Esophagus mucosa (tissue), 1 donor: Measurements from ENCODE around the gene HES7. TPM values are rescaled to one million over a fixed set of nuclear protein-coding genes. Genes with fewer than 3 reads are reported as not detected.
"Not testable (repeated sequence)": the region's sequence is repeated elsewhere in the genome, so short reads cannot be mapped to it uniquely, and the experiment has no call there.

Experiments used
- ATAC-seq: fragments of 200-7000 bp; cut with Tn5 transposase; one replicate; pipeline ENCODE4 v1.9.1; 2020
- total RNA-seq: library from RNA; stranded (reverse); gene quantifications from one replicate; pipeline ENCODE4 v1.2.4, GENCODE V29; 2023
- donor health status: DM: yes; HTN: yes; CAD: no.

HES7 gene
- total RNA-seq, 1 donor from 2014 or later = 0.40 TPM

DNA sequence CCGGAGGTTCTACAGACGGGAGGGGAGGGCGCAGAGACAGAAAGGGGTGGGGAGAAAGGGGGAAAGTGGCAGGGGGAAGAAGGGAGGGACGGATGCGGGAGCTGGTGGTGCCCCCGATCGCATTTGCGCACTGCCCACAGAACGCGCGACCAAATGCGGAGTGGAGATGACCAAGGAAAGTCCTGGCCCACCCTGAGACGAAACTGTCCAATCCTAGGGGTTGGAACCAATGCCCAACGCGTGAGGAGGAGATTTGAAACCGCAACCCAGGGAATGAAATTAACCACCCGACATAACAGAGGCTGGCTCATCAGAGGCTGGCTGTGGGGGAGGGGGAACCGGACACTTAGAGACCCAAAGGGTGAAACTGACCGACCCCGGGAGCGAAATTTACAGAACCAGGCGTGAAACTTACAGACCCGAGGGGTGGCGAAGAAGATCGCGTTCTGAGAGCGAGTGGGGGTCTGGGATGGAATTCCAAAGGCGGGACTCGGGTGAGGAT lies 1.4 kb downstream of the HES7 start:
- ATAC-seq = no peak

- ATAC-seq = no peak
Observed at GRCh38 chr17:8121681-8122421, 2.1 kb downstream of the HES7 start.

DNA sequence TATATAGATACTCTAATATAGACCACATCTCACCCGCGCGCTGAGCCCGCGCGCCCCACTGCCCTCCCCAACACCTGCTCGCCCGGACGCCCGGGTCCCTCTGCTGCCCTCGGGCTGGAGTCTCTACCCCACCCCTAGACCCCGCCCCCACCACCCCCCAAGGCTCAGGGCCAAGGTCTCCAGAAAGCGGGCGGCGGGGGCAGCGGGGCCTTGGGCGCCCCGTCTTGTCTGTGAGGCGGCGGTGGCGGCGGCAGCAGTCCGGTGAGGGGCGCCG lies 2.6 kb downstream of the HES7 start:
- ATAC-seq = no peak

DNA sequence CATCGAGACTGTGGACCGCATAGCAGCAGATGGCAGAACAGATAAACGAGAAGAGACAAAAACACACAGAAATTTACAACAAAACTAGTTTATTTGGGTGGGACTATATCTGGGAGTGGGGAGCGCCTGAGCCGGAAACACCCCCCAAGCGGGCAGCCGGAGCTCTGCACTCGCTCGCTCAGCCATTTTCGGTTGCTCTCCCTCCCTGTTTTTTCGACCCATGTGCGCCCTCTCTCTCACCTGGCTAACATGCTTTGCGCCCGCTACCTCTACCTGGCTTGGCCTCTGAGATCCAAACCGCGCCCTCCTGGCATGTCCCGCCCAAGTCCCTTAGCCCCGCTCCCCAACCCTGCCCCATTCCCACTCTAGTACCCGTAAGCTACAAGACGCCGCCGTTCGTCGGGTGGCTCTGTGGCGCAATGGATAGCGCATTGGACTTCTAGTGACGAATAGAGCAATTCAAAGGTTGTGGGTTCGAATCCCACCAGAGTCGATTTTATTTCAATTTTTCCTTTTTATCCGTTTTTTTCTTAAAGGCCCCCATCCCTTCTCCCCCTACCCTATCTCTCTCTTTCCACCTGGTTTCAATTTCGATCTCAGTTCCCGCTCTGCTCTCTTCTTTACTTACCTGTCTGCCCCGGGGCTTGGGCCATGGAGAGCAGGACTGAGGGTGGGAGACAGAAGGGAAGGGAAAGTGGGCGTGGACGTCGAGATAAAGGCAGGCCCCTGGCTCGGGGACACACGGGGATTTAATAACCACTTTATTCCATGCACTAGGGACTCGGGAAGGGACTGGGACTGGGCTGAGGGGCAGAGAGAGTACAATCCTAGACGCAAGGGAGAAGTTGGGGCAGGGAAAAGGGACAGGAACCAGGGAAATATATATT lies 3.1 kb downstream of the HES7 start:
- peak; percentile 45 for ATAC-seq

GRCh38 chr17:8119581-8120519 lies 4.1 kb downstream of the HES7 start:
- ATAC-seq = peak; percentile 58

- ATAC-seq = peak; percentile 68
Observed at GRCh38 chr17:8118769-8119580, 4.9 kb downstream of the HES7 start.

- peak; percentile 67 for ATAC-seq
Observed at GRCh38 chr17:8117980-8118768, 5.7 kb downstream of the HES7 start, which contains the start of gene ALOXE3. ALOXE3 (minus strand) TSS chr17:8118514; CDS start chr17:8117990, 524 bp downstream.

GRCh38 chr17:8117367-8117979 lies 6.4 kb downstream of the HES7 start:
- no peak for ATAC-seq

DNA sequence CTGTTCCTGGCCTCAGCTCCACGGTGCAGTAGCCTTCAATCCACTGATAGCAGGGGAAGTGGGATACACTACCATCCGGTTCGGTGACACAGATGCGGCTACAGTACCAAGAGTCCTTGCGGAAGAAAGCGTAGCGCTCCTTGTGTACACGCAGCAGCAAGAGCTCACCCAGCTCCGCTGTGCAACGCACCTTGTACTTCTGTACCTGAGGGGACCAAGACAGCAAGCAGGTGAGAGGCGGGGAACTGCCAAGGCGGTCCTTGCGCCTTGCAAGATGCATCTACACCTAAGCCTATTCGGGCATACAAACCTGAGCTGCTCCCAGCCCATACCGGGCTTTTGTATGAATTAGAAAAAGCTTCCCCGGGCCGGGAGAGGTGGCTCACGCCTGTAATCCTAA lies 7.1 kb downstream of the HES7 start:
- no peak for ATAC-seq

DNA sequence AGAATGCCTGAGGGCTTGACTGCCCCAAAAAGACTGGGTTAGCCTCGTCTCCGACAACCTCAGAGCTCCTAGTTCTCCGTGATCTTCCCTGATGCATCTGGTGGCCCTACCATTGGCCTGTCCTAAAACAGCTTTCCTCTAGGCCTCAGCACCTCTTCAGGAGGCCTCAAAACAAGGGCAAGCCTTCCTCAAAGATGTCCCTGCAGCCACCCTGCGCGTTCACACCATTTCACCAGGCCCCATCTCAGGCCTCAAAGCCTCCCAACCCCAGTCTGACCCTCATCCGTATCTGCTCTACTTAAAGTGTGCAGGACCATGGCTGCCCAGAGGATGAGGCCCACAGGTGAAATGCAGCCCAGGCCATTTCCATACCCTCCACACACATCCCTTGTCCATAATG lies 13.0 kb downstream of the HES7 start:
- ATAC-seq = no peak

- ATAC-seq = no peak
Observed at GRCh38 chr17:8110456-8110804, 13.5 kb downstream of the HES7 start.

DNA sequence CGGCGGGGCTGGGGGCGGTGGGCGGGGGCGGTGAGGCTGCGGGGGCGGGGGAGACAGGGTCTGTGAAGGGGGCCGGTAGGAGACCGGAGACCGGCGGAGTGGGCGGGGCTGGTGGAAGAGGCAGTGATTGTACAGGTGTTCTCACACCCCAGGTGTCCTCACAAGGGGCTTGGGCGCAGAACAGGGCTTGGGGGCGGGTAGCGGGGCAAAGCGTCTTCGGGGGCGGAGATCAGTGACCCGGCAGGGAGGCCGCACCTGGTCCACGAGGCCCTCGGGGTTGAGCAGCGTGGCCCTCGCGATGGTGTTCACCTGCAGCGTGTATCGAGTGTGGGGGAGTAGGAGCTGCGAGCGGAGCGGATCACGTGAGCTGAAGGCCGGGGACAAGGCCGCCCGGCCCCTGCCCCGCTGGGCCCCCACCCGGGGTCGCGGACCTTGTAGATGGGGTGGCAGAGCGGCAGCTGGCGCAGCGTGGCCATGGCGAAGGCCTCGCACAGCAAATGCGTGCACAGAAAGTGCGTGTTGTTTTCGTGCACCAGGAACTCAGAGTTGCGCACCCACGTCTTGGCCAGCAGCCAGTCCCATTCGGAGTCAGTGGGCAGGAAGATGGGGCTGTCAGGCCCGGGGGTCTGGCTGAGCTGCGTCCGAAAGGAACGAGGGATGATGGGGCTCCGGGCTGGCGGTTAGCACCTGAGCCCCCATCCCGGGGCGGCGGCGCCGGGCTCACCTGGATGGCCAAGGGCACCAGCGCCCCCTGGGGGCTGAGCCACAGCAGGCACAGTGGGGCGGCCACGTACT lies 14.0 kb downstream of the HES7 start:
- peak; percentile 64 for ATAC-seq

GRCh38 chr17:8108972-8109660 lies 14.8 kb downstream of the HES7 start:
- ATAC-seq = no peak

DNA sequence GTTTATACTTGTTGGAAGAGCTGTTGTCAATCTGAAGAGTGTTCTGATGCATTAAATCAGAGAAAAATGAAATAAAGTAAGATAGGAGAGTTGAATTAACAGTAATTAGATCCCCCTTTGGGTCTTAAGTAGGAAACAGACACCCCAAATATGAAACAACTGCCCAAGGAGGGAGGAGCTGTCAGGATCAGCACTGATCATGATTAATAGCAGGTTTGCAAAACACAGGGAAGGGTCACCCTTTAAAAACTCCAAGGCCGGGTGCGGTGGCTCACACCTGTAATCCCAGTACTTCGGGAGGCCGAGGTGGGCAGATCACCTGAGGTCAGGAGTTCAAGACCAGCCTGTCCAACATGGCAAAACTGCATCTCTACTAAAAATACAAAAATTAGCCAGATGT lies 16.9 kb downstream of the HES7 start:
- ATAC-seq = not testable (repeated sequence)

GRCh38 chr17:8105957-8106398 lies 17.9 kb downstream of the HES7 start:
- ATAC-seq = peak; percentile 84

DNA sequence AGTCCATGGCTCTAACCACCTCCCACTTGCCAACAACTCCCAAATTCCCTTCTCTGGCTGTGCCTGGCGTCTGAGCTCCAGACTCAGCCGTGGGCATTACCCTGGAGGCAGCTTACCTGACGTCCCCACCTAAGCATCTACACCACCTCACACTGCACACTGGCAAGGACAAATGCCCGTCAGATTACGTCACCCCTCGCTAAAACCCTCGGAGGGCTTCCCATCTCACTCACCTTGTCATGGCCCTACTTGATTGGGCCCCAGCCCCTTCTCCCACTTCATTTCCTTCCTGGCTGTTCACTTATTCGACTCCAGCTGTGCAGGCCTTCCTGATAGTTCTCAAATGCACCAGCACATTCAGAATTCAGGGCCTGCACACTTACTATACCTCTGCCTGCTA lies 19.0 kb downstream of the HES7 start:
- no peak for ATAC-seq

- peak; percentile 72 for ATAC-seq
Observed at GRCh38 chr17:8103549-8103948, 20.4 kb downstream of the HES7 start.

DNA sequence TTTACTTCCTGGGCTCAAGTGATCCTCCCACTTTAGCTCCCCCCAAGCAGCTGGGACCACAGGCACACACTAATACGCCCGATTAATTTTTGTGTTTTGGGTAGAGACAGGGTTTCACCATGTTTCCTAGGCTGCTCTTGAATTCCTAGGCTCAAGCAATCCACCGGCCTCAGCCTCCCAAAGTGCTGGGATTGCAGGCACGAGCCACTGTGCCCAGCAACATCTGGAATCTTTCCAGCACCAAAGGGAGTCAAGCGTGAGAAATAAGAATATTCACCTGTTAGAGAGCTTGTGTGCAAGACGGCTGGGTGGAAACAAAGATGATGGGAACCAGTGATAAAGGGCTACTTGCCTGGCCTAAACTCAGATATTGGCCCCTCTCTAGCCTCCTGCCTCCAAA lies 22.2 kb downstream of the HES7 start:
- ATAC-seq = no peak

- ATAC-seq = no peak
Observed at GRCh38 chr17:8100763-8101162, 23.1 kb downstream of the HES7 start.
